HEK293T (cell line): Measurements from ENCODE around the gene AHNAK.

Experiments used
- CTCF ChIA-PET: fragments of 350-600 bp; formaldehyde crosslinking; extraction: SDS; loops from one replicate; lab custom pipeline; 2021; ENCODE audit warnings: antibody characterized with exemption, inconsistent platforms; lab: Yijun Ruan, JAX
- POLR2A ChIA-PET: fragments of 350-600 bp; formaldehyde crosslinking; extraction: SDS; loops from one replicate; lab custom pipeline; 2020; ENCODE audit warnings: antibody characterized with exemption, inconsistent platforms; lab: Yijun Ruan, JAX
- DNase-seq: peaks from one replicate; pipeline ENCODE4 v3.0.0; 2012; ENCODE audit warnings: mixed read lengths; ENCODE audit errors: extremely low spot score
- ARNT ChIP-seq: fragments of 450-650 bp; IDR thresholded peaks from 2 replicates; pipeline ENCODE4 v1.6.1; 2017; ENCODE audit warnings: mild to moderate bottlenecking
- BHLHE40 ChIP-seq: fragments of 450-650 bp; IDR thresholded peaks from 2 replicates; pipeline ENCODE4 v1.6.1; 2016; ENCODE audit warnings: mild to moderate bottlenecking, moderate library complexity, borderline replicate concordance
- CTBP1 ChIP-seq: fragments of 450-650 bp; IDR thresholded peaks from 2 replicates; pipeline ENCODE4 v1.6.1; 2016; ENCODE audit warnings: borderline replicate concordance
- ELF4 ChIP-seq: fragments of 450-650 bp; IDR thresholded peaks from 2 replicates; pipeline ENCODE4 v1.6.1; 2017; ENCODE audit warnings: antibody characterized with exemption
- FOXA1 ChIP-seq: fragments of 450-650 bp; IDR thresholded peaks from 2 replicates; pipeline ENCODE4 v1.6.1; 2016; ENCODE audit warnings: mild to moderate bottlenecking
- FOXK2 ChIP-seq: fragments of 450-650 bp; IDR thresholded peaks from 2 replicates; pipeline ENCODE4 v1.6.1; 2016; ENCODE audit warnings: mild to moderate bottlenecking
- FOXM1 ChIP-seq: fragments of 450-650 bp; IDR thresholded peaks from 2 replicates; pipeline ENCODE4 v1.6.1; 2017; ENCODE audit warnings: mild to moderate bottlenecking, borderline replicate concordance
- HDGF ChIP-seq: fragments of 450-650 bp; IDR thresholded peaks from 2 replicates; pipeline ENCODE4 v1.6.1; 2017; ENCODE audit warnings: antibody characterized with exemption, borderline replicate concordance
- L3MBTL2 ChIP-seq: fragments of 450-650 bp; conservative IDR thresholded peaks from 2 replicates; pipeline ENCODE4 v1.6.1; 2016; ENCODE audit warnings: mild to moderate bottlenecking
- LEF1 ChIP-seq: fragments of 450-650 bp; IDR thresholded peaks from 2 replicates; pipeline ENCODE4 v1.6.1; 2017; ENCODE audit warnings: mild to moderate bottlenecking, borderline replicate concordance
- NFRKB ChIP-seq: fragments of 450-650 bp; IDR thresholded peaks from 2 replicates; pipeline ENCODE4 v1.6.1; 2016; ENCODE audit warnings: mild to moderate bottlenecking, moderate library complexity
- PKNOX1 ChIP-seq: fragments of 450-650 bp; IDR thresholded peaks from 2 replicates; pipeline ENCODE4 v1.6.1; 2016
- SP1 ChIP-seq: fragments of 450-650 bp; IDR thresholded peaks from 2 replicates; pipeline ENCODE4 v1.6.1; 2017
- SUZ12 ChIP-seq: fragments of 450-650 bp; IDR thresholded peaks from 2 replicates; pipeline ENCODE4 v1.6.1; 2016; ENCODE audit warnings: mild to moderate bottlenecking
- TARDBP ChIP-seq: fragments of 450-650 bp; IDR thresholded peaks from 2 replicates; pipeline ENCODE4 v1.6.1; 2016
- ZNF384 ChIP-seq: fragments of 450-650 bp; IDR thresholded peaks from 2 replicates; pipeline ENCODE4 v1.6.1; 2016

AHNAK gene

GRCh38 chr11:62393061-62393611 lies 153.5 kb downstream of the AHNAK start:
- CTCF ChIA-PET: interaction anchor here (0.6 to 3.5 kb wide), 7 partner anchors 23 to 180 kb away, joined by 3 to 26 read pairs (median 3); partner anchors contain the start of gene AHNAK
- POLR2A ChIA-PET: interaction anchor here (1.0 kb wide), 1 partner anchor 177 kb away, joined by 3 read pairs; no protein-coding TSS in a partner anchor
- TF ChIP-seq ELF4: no peak
- no peak for TF ChIP-seq FOXK2
- no peak for TF ChIP-seq FOXM1
- TF ChIP-seq FOXA1: no peak
- no peak for TF ChIP-seq SP1
- no peak for TF ChIP-seq NFRKB
- no peak for TF ChIP-seq ARNT
- TF ChIP-seq ZNF384: no peak
- TF ChIP-seq BHLHE40: no peak
- TF ChIP-seq TARDBP: no peak
- no peak for TF ChIP-seq HDGF
- no peak for TF ChIP-seq PKNOX1
- TF ChIP-seq L3MBTL2: no peak
- no peak for TF ChIP-seq SUZ12
- no peak for TF ChIP-seq CTBP1
- no peak for TF ChIP-seq LEF1
- no peak for DNase-seq

- no peak for TF ChIP-seq ZNF384
- TF ChIP-seq FOXA1: no peak
- no peak for TF ChIP-seq FOXM1
- no peak for TF ChIP-seq SUZ12
- TF ChIP-seq SP1: no peak
- no peak for TF ChIP-seq BHLHE40
- TF ChIP-seq LEF1: no peak
- TF ChIP-seq HDGF: no peak
- TF ChIP-seq L3MBTL2: no peak
- no peak for TF ChIP-seq ARNT
- CTCF ChIA-PET: interaction anchor here (0.6 to 1.3 kb wide), 4 partner anchors 53 to 181 kb away, joined by 3 read pairs; partner anchors contain the start of gene AHNAK
- POLR2A ChIA-PET: no interaction called here
- no peak for DNase-seq
Observed at GRCh38 chr11:62392506-62392905, 154.1 kb downstream of the AHNAK start.

- TF ChIP-seq TARDBP (no peak), ZNF384 (no peak), SUZ12 (no peak), FOXA1 (no peak), PKNOX1 (no peak), NFRKB (no peak), SP1 (no peak), HDGF (no peak)
- ChIA-PET CTCF (interaction anchor here (1.2 kb wide), 1 partner anchor 151 kb away, joined by 3 read pairs; no protein-coding TSS in a partner anchor), POLR2A (no interaction called here)
- no peak for DNase-seq
Observed at GRCh38 chr11:62391642-62392425, 154.8 kb downstream of the AHNAK start.

GRCh38 chr11:62390722-62391121 lies 155.9 kb downstream of the AHNAK start:
- no peak for DNase-seq
- ChIA-PET POLR2A (no interaction called here), CTCF (interaction anchor here (1.3 kb wide), 1 partner anchor 34 kb away, joined by 5 read pairs; no protein-coding TSS in a partner anchor)
- TF ChIP-seq ZNF384: no peak
- TF ChIP-seq SP1: no peak
- TF ChIP-seq FOXA1: no peak
- TF ChIP-seq HDGF: no peak
- TF ChIP-seq ELF4: no peak
- TF ChIP-seq ARNT: no peak
- TF ChIP-seq PKNOX1: no peak
- TF ChIP-seq FOXM1: no peak
- no peak for TF ChIP-seq CTBP1

- CTCF ChIA-PET: interaction anchor here (1.3 kb wide), 1 partner anchor 35 kb away, joined by 5 read pairs; no protein-coding TSS in a partner anchor
- POLR2A ChIA-PET: interaction anchor here (1.0 kb wide), 1 partner anchor 184 kb away, joined by 3 read pairs; the partner anchor contains the start of gene EEF1G
- TF ChIP-seq ELF4: no peak
- TF ChIP-seq L3MBTL2: no peak
- TF ChIP-seq SP1: no peak
- TF ChIP-seq ARNT: no peak
- no peak for TF ChIP-seq ZNF384
- no peak for TF ChIP-seq FOXM1
- no peak for TF ChIP-seq FOXA1
- TF ChIP-seq HDGF: no peak
- no peak for TF ChIP-seq BHLHE40
- no peak for TF ChIP-seq SUZ12
- TF ChIP-seq NFRKB: no peak
- TF ChIP-seq PKNOX1: no peak
- no peak for TF ChIP-seq CTBP1
- TF ChIP-seq LEF1: no peak
- no peak for TF ChIP-seq TARDBP
- no peak for TF ChIP-seq FOXK2
Observed at GRCh38 chr11:62390237-62390636, 156.4 kb downstream of the AHNAK start.

More at GRCh38 chr11:62390237-62390636, 156.4 kb downstream of the AHNAK start:
- no peak for DNase-seq
